ENCODE measurements around the gene ADSL.

Gene ADSL

DNA sequence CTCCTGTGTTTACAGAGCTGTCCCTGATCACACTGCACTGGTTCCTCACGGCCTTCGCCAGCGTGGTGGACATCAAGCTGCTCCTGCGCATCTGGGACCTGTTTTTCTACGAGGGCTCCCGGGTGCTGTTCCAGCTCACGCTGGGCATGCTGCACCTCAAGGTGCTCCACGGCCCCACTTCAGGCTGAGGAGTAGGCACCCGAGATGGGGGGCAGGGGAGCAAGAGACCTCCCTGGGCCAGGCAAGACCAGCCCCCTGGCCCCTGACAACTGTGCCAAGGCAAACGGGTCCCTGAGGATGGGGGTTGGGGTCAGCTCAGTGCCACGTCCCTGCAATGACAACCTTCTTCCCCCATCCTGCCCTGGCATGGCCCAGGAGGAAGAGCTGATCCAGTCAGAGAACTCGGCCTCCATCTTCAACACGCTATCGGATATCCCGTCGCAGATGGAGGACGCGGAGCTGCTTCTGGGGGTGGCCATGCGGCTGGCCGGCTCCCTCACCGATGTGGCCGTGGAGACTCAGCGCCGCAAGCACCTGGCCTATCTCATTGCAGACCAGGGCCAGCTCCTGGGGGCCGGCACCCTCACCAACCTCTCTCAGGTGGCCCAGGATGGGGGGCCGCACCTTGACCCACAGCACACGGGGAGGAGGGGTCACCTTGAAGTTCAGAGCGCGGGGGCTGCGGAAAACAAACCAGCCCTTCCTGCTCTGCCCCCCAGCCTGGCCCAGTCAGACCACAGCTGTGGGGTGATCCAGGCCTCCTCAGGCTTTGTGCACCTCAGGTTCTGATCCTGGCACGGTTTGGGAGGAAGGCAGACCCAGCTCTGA, 60.0 kb downstream of the ADSL start:
- no peak for DNase-seq

DNA sequence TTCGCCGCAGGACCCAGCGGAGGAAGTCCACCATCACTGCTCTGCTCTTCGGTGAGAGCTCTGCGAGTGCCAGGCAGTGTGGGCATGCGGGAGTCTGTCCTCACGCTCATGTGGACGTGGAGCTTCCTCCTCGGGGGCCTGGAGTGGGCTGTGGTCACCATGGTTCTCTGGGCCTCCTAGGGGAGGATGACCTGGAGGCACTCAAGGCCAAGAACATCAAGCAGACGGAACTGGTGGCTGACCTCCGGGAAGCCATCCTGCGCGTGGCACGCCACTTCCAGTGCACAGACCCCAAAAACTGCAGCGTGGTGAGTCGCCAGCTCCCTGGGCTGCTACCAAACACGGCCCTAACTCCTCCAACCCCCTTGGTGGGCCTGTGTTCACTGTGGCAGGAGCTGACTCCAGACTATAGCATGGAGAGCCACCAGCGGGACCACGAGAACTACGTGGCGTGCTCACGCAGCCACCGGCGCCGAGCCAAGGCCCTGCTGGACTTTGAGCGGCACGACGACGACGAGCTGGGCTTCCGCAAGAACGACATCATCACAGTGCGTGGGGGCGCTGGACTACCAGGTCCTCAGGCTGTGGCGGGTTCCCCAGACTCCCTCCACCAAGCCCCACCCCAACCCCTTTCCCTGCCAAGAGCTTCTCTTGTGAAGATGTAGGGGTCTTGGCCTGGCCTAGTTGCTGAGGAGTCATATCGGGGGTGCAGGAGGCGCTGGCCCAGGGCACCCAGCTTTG, 60.9 kb downstream of the ADSL start:
- DNase-seq = no peak

DNA sequence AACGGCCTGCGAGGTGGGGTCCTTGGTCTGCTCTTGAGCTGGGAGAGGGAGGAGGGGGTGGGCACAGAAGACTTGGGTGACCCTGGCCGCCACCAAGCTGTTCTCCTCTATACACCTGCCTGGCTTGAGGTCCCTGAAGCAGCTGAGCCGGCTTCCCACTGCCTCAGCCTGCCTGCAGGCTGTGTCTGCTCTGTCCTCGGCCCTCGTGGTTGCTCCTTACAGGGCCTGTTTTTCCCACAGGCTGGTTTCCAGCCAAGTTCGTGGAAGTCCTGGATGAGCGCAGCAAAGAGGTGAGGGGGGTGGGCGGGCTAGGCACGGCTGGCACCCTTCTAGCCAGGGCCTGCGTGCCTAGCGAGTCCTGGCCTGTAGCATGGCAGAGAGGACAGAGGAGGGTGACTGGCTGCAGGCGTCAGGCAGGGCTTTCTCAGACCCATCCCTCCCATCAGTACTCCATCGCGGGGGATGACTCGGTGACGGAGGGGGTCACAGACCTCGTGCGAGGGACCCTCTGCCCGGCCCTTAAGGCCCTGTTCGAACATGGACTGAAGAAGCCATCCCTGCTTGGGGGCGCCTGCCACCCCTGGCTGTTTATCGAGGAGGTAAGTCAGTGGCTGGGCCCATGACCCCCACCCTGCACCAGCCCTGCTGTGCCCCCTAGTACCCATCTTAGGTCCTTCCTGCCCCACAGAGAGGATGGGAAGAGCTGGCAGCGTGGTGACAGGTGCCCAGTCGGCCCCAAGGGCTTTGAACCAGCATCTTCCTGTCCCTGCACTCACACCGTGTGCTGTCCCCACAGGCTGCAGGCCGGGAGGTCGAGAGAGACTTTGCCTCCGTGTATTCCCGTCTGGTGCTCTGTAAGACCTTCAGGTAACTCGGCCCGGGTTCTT, 61.8 kb downstream of the ADSL start:
- DNase-seq = no peak

DNA sequence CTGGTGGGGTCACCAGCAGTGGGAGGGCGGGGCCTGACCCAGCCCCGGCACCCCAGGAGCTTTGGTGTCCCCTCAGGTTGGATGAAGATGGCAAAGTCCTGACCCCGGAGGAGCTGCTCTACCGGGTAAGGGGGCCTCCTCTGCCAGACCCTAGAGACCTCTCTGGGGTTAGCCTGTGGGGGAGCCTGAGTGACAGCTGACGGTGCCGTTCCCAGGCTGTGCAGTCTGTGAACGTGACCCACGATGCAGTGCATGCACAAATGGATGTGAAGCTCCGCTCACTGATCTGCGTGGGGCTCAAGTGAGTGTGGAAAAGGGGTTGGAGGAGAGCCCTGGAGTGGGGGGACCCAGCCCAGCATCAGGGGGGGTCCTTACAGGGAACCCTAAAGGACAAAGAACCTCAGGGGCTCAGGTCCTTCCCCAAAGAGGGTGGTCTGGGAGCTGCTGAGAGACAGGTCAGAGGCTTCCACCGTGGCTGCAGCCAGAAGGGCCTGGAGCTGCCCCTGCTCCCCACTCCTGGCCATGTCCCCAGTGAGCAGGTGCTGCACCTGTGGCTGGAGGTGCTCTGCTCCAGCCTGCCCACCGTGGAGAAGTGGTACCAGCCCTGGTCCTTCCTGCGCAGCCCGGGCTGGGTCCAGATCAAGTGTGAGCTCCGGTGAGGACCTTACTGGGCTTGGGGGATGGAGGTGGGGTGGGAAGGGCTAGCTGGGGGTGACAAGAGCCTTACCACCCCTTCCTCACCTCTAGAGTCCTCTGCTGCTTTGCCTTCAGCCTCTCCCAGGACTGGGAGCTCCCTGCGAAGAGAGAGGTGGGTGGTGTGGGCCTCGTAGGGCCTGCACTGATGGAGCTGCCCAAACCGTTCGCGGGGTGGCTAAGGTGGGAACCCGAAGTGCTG, 62.7 kb downstream of the ADSL start:
- no peak for DNase-seq

DNA sequence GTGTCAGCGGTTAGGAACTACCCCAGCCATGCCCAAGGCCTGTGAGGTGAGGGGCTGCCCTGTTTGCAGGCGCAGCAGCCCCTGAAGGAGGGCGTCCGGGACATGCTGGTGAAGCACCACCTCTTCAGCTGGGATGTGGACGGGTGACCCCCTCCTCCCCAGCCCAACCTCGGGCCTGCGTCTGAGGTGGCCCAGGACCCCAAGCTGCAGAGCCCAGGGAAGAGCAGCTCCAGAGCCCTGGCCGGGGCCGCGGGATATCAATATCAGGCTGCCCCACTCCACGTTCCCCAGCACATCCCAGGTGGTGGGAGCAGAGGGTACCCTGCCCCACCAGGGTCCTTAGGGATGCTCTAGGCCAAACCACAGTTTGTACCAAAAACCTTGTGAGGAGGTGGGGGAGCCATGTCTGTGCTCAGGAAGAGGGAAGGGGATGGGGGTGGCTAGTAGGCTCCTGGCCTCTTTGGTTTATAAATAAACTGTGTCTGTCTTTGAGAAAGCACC, 63.4 kb downstream of the ADSL start:
- DNase-seq = no peak

DNA sequence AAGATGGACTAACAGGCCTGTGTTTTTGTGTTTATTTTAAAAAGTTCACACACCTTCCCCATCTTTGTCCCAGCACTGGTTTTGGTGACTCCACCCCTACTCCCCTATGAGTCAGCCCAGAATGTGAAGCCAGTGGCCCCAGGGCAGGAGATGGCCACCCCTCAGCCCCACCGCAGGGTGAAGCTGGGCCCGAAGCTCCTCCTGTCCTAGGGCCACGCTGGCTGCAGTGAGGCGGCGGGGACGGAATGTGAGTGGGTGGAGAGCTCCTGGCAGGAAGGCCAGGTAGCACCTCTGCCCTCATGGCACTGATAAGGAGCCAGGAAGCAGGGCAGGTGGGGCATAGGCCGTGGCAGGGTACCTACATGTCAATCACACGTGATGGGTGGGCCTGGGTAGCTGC, 64.0 kb downstream of the ADSL start:
- no peak for DNase-seq

DNA sequence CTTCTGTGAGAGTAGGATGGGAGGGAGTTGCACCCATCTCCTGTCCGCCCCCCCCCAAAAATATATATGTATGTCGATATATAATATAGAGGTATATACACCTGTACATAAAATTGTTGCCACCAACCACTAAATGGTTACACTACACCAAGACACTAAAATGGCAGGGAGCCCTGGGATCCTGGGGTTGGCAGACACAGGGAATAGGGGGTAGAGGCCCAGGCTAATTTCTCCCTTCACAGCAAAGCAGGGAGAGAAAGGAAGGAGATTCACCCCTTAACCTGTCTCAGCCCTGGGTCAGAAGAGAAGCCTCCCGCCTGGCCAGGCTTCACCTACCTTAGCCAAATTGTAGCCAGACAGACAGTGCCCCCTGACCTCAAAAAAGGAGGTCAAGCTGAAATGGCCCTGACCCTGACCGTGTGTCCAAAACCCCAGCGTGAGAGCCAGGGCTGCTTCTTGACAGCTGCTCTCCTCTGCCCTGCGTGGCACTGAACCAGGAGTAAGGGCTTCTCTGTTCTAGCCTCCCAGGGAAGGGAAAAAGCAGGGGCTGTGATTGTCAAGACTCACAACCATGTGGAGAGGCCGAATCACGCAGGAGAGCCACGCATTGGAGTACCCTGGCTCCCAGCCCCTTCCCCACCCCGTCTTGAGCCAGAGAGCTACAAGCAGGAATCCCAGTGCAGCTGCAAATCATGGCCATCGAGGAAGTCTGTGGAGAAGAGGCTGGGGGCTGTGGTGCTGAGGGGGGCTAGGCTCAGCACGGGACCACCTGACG, 64.6 kb downstream of the ADSL start:
- DNase-seq = no peak

DNA sequence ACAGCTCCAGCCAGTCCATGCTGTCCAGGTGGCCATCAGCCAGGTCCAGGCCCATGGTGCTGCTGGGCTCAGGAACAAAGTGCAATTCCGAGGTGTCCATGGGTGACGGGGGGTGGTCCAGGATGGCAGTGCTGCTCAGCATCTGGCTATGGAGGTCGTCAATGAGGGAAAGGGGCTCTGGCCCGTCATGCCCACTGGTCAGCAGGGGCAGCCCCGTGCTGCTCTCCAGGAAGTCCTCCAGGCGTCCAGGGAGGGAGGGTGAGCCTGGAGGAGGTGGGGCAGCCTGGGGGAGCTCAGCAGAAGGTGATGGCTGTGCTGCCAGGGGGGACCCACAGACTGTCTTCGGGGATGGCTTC, 65.2 kb downstream of the ADSL start:
- DNase-seq = no peak

DNA sequence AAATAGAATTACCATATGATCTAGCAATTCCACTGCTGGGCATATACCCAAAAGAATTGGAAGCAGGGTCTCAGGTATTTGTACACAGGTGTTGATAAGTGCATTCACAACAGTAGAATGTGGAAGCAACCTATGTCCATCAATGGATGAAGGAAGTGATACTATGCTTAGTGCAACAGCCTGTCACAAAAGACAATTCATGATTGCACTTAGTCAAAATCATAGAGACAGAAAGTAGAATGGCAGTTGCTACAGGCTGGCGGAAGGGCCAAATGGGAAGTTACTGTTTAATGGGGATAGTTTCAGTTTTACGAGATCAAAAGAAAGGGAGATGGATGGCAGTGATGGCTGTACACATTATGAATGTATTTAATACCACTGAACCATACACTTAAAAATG, 66.1 kb downstream of the ADSL start:
- no peak for DNase-seq

DNA sequence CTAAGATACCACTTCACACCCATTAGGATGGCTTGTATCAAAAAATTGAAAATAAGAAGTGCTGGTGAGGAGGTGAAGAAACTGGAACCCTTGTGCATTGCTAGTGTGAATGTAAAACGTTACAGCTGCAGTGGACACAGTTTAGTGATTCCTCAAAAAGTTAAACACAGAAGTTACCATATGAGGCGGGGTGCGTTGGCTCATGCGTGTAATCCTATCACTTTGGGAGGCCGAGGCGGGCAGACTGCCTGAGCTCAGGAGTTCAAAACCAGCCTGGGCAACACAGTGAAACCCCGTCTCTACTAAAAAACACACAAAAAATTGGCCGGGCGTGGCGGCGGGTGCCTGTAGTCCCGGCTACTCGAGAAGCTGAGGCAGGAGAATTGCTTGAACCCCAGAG, 67.6 kb downstream of the ADSL start:
- no peak for DNase-seq

DNA sequence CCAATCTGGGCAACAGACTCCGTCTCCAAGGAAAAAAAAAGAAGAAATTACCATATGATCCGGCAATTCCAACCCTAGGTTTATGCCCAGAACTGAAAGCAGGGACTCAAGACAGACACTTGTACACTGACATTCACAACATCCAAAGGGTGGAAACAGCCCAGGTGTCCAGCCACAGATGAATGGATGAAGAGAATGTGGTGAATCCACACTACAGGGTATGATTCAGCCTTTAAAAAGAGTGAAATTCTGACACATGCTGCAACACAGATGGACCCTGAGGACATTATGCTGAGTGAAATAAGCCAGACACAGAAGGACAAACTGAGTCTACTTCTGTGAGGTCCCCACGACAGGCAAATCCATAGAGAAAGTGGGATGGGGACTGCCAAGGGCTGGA, 68.0 kb downstream of the ADSL start:
- DNase-seq = no peak

DNA sequence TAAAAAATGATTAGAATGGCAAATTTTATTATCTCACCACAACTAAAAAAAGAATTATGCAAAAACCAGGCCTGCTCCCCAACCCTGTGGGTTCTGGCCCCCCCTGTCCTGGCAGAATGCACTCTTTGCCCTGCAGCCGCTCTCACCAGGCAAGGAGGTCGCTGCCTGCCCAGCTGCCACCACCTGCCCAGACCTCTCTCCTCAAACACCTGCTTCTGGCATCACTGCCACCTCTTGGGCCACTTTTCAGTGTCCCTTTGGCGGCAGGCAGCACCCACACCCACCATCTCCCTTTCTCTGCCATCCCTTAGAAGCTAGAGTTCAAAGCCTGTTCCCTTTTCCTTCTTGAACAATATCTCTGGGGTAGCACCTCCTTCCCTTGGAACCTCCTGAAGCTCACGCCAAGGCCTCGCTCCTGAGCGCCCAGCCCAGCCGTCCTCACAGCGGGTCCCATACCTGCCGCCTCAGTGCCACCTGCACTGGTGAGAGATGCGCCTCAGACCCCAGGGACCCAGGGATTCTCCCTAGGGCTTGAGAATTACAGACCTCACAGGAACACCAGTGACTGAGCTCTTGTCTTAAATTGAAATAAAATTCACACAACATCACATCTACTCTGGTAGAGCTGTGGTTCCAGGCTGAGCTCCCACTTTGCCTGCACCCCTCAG, 68.7 kb downstream of the ADSL start:
- no peak for DNase-seq

DNA sequence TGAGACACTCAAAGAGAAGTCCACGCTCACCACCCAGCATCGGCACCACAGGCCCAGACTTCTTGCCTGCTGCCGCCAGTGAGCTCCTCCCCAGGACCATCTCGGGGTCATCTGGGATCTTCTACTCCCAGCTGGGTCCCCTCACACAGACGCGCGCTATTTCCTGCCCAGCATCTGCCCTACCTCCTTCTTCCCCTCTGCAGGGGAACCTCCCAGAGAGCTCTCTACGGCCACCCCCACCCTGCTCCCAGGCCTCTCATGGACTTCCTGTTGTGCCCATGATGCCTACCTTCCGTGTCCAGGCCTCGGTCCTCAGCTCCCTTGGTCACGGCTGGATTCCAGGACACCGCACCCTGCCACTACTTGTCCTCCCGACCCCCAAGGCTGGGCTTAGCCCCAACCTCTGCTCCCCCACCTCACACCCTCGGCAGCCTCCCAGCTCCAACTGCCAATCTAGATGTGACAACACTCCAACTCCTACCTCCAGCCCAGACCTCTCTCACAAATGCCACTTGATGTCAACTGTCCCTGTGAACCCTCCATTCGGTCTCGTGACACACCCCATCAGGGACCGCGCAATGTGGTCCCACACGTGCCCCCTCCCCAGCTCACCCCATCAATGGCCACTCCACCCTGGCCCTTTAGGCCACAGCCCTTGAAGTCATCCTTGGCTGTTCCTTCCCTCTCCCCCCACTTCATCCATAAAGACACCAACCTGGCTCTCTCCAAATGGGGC, 69.4 kb downstream of the ADSL start:
- no peak for DNase-seq

DNA sequence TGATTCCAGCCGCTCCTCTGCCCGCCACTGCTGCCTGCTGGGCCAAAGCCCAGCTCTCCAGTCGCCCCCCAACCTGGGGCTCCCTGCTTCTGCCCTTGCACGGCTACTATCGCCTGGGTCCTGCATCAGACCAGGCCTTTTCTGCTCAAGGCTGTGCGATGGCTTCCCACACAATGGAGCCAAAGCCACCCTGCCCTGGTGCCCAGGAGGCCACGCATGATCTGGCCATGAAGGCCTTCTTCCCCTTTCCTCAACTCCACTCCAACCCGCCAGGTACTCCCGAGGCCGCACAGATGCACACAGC, 69.9 kb downstream of the ADSL start:
- DNase-seq = no peak

DNA sequence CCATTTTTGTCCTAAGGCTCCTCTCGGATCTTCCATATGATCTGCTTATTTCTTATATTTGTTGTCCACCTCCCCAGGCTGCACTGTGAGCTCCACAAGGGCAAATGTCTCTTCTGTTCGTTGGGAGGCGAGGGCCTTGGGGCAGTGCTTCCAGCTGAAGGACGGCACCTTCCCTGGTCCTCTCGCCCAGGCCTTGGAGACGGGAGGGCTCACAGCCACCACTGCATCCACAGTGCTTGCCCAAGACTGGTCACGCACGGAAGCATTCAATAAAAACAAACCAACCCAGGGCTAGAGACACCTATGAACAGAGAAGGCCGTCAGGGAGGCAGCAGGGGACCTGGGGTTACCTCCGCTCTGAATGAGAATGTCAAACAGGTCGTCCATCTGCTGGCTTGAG, 70.3 kb downstream of the ADSL start:
- no peak for DNase-seq

DNA sequence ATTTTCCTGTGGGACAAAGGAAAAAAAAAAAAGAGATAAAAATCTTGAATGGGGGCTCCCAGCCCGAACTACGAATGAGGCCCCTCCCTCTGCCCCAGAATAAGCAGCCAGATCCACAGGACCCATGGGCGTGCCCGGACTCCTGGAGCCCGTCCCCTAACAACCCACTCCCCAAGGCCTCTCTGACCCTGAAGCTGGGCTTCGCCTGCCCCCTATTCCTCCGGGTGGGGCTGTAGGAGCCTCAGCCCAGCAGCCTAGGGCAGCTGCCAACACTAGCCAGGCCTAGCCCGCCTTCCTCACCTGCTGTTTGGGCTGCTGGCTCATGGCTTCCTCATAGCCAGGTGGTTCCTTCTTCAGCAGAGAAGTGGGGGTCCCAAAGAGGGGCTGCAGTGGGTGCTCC, 70.7 kb downstream of the ADSL start:
- DNase-seq = no peak

DNA sequence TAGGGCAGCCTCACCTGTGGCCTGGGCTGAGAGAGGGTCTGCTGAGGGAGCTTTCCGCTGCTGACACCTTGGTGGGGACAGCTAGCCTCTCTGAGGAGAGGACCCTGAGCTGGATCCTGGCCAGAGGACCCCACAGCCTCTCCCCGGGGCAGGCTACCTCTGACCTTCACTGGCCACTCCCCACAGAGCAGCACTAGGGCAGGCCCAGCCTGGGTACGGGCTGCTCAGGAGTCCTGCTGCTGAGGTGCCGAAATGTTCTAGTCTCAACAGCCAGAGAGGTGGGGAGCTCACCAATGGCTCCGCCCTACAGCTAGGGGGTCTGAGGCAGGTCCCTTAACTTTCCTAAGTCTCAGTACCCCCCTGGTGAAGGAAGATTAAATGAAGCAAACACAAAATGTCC, 71.6 kb downstream of the ADSL start:
- DNase-seq = no peak

DNA sequence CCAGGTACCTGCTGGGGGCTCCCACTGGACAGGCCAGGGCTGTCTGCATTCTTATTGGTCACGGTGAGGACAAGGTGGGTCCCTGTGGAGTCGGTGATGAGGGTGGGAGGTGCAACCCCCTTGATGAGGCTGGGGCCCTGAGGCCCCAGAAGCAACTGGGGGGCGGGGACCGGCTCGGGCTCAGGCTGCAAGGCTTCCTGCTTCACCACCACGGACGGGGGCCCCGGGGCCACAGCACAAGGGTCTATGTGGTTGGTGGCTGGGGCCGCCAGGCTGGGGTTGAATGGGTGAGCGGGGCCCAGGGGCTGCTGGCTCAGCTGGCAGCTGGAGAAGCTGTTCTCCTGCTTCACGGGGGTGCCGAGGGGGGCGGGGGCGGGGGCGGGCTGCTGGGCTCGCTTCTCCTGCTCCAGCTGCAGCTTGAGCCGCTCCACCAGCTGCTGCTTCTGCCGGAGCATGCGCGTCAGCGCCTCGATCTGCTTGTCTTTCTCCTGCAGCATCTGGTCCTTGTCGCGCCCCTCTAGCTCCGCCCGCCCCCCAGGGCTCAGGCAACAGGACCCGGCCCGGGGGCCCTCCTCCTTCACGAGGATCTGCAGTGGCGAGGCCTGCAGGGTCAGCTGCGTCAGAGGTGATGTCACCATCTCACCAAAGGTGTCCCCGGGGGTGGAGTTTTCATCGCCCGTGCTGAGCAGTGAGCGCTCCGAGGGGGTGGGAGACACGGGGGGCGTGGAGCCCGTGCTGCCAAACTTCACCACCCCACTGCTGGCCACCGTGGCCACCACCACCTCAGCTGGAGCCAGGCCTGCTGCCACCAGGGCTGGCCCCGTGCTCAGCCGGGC, 72.3 kb downstream of the ADSL start:
- no peak for DNase-seq

DNA sequence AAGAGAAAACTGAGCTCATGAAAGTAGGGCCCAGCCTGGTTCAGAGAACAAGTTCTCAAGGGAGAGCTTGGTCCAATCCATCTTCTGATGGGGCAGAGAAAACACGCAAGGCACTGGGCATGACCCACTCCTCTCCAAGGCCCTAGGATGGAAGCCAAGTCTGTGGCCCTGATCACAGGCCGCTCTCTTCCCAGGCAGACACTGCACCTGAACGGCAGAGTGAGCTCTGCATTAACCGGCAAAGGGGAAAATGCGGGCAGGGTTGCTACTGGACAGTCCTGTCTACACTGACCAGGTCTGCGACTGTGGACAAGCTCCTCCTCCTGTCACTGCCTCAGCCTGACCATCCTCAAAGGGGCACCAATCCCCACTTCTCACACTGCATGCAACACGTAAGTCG, 73.4 kb downstream of the ADSL start:
- no peak for DNase-seq
